HEK293 (cell line): Measurements from ENCODE around the gene CACNA1S.
A peak's percentile ranks its signal among the peaks of the same experiment; 100 is the strongest.

Experiments used
- CTCF ChIA-PET: fragments of 350-600 bp; formaldehyde crosslinking; extraction: SDS; loops from one replicate; lab custom pipeline; 2021; ENCODE audit warnings: antibody characterized with exemption; lab: Yijun Ruan, JAX
- POLR2A ChIA-PET: fragments of 300-600 bp; formaldehyde crosslinking; extraction: SDS; loops from one replicate; lab custom pipeline; 2020; ENCODE audit warnings: antibody characterized with exemption, inconsistent platforms; lab: Yijun Ruan, JAX
- H3K27ac ChIP-seq: fragments of 200-500 bp; sonication (Bioruptor generic); 2 replicates; pipeline ENCODE4 v1.5.1; 2014; ENCODE audit warnings: low read depth, low read length, control low read depth, inconsistent platforms; ENCODE audit errors: extremely low read depth
- H3K36me3 ChIP-seq, 2 experiments: fragments of 200-500 bp in 1 of 2; sonication (Bioruptor generic) in 1 of 2; 1 replicate in 1 of 2; 2 replicates in 1 of 2; pipeline ENCODE4 v1.5.1; 2014 to 2017; ENCODE audit warnings: inconsistent platforms in 2 of 2, low read length in 2 of 2; ENCODE audit not compliant: control insufficient read depth in 2 of 2, insufficient read depth in 1 of 2
- H3K4me1 ChIP-seq: fragments of 200-500 bp; sonication (Bioruptor generic); 2 replicates; pipeline ENCODE4 v1.5.1; 2014; ENCODE audit warnings: mild to moderate bottlenecking, low read length, inconsistent platforms; ENCODE audit not compliant: control insufficient read depth, insufficient read depth
- H3K4me3 ChIP-seq: 2 replicates; pipeline ENCODE4 v1.5.1; 2011; ENCODE audit warnings: low read depth, mild to moderate bottlenecking, control low read depth, low read length, moderate library complexity
- H3K9me3 ChIP-seq: fragments of 200-500 bp; sonication (Bioruptor generic); 2 replicates; pipeline ENCODE4 v1.5.1; 2014; ENCODE audit warnings: low read depth, low read length, inconsistent platforms; ENCODE audit not compliant: control insufficient read depth, insufficient read depth
- AEBP2 ChIP-seq: fragments of 450-650 bp; formaldehyde crosslinking; IDR thresholded peaks from 2 replicates; pipeline ENCODE4 v1.5.1; 2016; ENCODE audit warnings: missing biosample characterization, missing genetic modification characterization, borderline replicate concordance
- GLI4 ChIP-seq: fragments of 450-650 bp; formaldehyde crosslinking; IDR thresholded peaks from 2 replicates; pipeline ENCODE4 v1.5.1; 2016; ENCODE audit warnings: missing biosample characterization, missing genetic modification characterization
- KLF1 ChIP-seq: fragments of 450-650 bp; formaldehyde crosslinking; IDR thresholded peaks from 2 replicates; pipeline ENCODE4 v1.5.1; 2016; ENCODE audit warnings: missing biosample characterization, missing genetic modification characterization
- KLF17 ChIP-seq: fragments of 450-650 bp; formaldehyde crosslinking; IDR thresholded peaks from 2 replicates; pipeline ENCODE4 v1.5.1; 2016; ENCODE audit warnings: missing biosample characterization, missing genetic modification characterization
- PBX3 ChIP-seq: sonication (generic); formaldehyde crosslinking; IDR thresholded peaks from 2 replicates; pipeline ENCODE4 v1.8.1; 2022; ENCODE audit warnings: mild to moderate bottlenecking, moderate library complexity, missing genetic modification reagents
- RBAK ChIP-seq: fragments of 450-650 bp; formaldehyde crosslinking; IDR thresholded peaks from 2 replicates; pipeline ENCODE4 v1.5.1; 2016; ENCODE audit warnings: missing biosample characterization, missing genetic modification characterization
- SETDB1 ChIP-seq: IDR thresholded peaks from one replicate; pipeline ENCODE4 v1.6.1; 2017; ENCODE audit warnings: mild to moderate bottlenecking, low read length, moderate library complexity, mixed read lengths; ENCODE audit not compliant: insufficient read length
- WT1 ChIP-seq: fragments of 450-650 bp; formaldehyde crosslinking; IDR thresholded peaks from 2 replicates; pipeline ENCODE4 v1.5.1; 2016; ENCODE audit warnings: missing biosample characterization, missing genetic modification characterization
- ZIC2 ChIP-seq: fragments of 450-650 bp; formaldehyde crosslinking; IDR thresholded peaks from 2 replicates; pipeline ENCODE4 v1.5.1; 2016; ENCODE audit warnings: missing biosample characterization, missing genetic modification characterization
- ZNF155 ChIP-seq: fragments of 450-650 bp; formaldehyde crosslinking; IDR thresholded peaks from 2 replicates; pipeline ENCODE4 v1.5.1; 2016; ENCODE audit warnings: missing biosample characterization, missing genetic modification characterization
- ZNF223 ChIP-seq: fragments of 450-650 bp; formaldehyde crosslinking; IDR thresholded peaks from 2 replicates; pipeline ENCODE4 v1.5.1; 2016; ENCODE audit warnings: missing biosample characterization, missing genetic modification characterization
- ZNF549 ChIP-seq: fragments of 450-650 bp; IDR thresholded peaks from 2 replicates; pipeline ENCODE4 v1.5.1; 2018; ENCODE audit warnings: missing biosample characterization, missing genetic modification characterization, mild to moderate bottlenecking, inconsistent platforms, moderate library complexity
- ZNF610 ChIP-seq: fragments of 450-650 bp; formaldehyde crosslinking; IDR thresholded peaks from 2 replicates; pipeline ENCODE4 v1.5.1; 2016; ENCODE audit warnings: missing biosample characterization, missing genetic modification characterization, borderline replicate concordance
- ZNF677 ChIP-seq: fragments of 450-650 bp; IDR thresholded peaks from 2 replicates; pipeline ENCODE4 v1.5.0; 2018; ENCODE audit warnings: missing biosample characterization, mild to moderate bottlenecking, missing genetic modification characterization, moderate library complexity
- ZNF747 ChIP-seq: fragments of 450-650 bp; formaldehyde crosslinking; IDR thresholded peaks from 2 replicates; pipeline ENCODE4 v1.5.1; 2016; ENCODE audit warnings: missing biosample characterization, missing genetic modification characterization
- ZNF791 ChIP-seq: fragments of 450-650 bp; formaldehyde crosslinking; IDR thresholded peaks from 2 replicates; pipeline ENCODE4 v1.5.1; 2016; ENCODE audit warnings: missing biosample characterization, missing genetic modification characterization
- ZSCAN23 ChIP-seq: fragments of 450-650 bp; formaldehyde crosslinking; IDR thresholded peaks from 2 replicates; pipeline ENCODE4 v1.5.1; 2016; ENCODE audit warnings: missing biosample characterization, missing genetic modification characterization

Gene CACNA1S

GRCh38 chr1:201139306-201139705 is 27.1 kb upstream of the CACNA1S start:
- TF ChIP-seq ZNF223 (tag by site-specific recombination) (no peak), ZIC2 (tag by site-specific recombination) (peak; percentile 64)
- Histone ChIP-seq H3K4me3 (no peak overlapping the region), H3K9me3 (no peaks in the 10 kb centered on the region), H3K27ac (no peak overlapping the region), H3K36me3 (peaks cover 0 to 100% of the 10 kb centered on the region in 2 experiments; a peak in 2 of 3 replicates), H3K4me1 (no peaks in the 10 kb centered on the region)
- POLR2A ChIA-PET: no interaction called here
- CTCF ChIA-PET: interaction anchor here (0.7 to 2.7 kb wide), 4 partner anchors 10 to 167 kb away, joined by 3 to 11 read pairs (median 5); no protein-coding TSS in a partner anchor

GRCh38 chr1:201138311-201138840 is 26.1 kb upstream of the CACNA1S start:
- H3K27ac ChIP-seq: no peak overlapping the region
- ChIA-PET CTCF (interaction anchor here (0.8 to 2.7 kb wide), 3 partner anchors 19 to 167 kb away, joined by 3 to 11 read pairs (median 4); no protein-coding TSS in a partner anchor), POLR2A (interaction anchor here (1.2 kb wide), 1 partner anchor 12 kb away, joined by 3 read pairs; no protein-coding TSS in a partner anchor)
- TF ChIP-seq WT1 (tag by site-specific recombination) (no peak), RBAK (tag by site-specific recombination) (no peak), ZSCAN23 (tag by site-specific recombination) (no peak), ZNF610 (tag by site-specific recombination) (no peak), AEBP2 (tag by site-specific recombination) (no peak), ZNF747 (no peak)
- TF ChIP-seq, all 188 proteins: peak for 0
- no peaks in the 10 kb centered on the region for H3K4me1 ChIP-seq
- peaks cover 0 to 94% of the 10 kb centered on the region in 2 experiments; a peak in 2 of 3 replicates for H3K36me3 ChIP-seq
- no peak overlapping the region for H3K4me3 ChIP-seq
- H3K9me3 ChIP-seq: no peaks in the 10 kb centered on the region

GRCh38 chr1:201137579-201138310 is 25.5 kb upstream of the CACNA1S start:
- TF ChIP-seq ZNF677 (tag by site-specific recombination): no peak
- 0 out of 2 replicates have a peak, but pooled peaks have one; percentile 17 for TF ChIP-seq KLF17 (tag by site-specific recombination)
- no peak for TF ChIP-seq SETDB1
- peak; percentile 50; the same call in 1 of the 2 replicates for TF ChIP-seq KLF1 (tag by site-specific recombination)
- TF ChIP-seq, all 188 proteins: peak for 2
- peaks cover 0 to 87% of the 10 kb centered on the region in 2 experiments; a peak in 1 of 3 replicates for H3K36me3 ChIP-seq
- POLR2A ChIA-PET: interaction anchor here (1.2 kb wide), 2 partner anchors 12 to 14 kb away, joined by 3 read pairs; no protein-coding TSS in a partner anchor

GRCh38 chr1:201137024-201137392 is 24.8 kb upstream of the CACNA1S start:
- CTCF ChIA-PET: interaction anchor here (2.7 kb wide), 1 partner anchor 18 kb away, joined by 11 read pairs; no protein-coding TSS in a partner anchor
- H3K4me1 ChIP-seq: no peaks in the 10 kb centered on the region
- H3K4me3 ChIP-seq: no peak overlapping the region
- H3K27ac ChIP-seq: no peak overlapping the region
- TF ChIP-seq ZNF155 (no peak), ZNF791 (tag by site-specific recombination) (no peak), ZNF549 (tag by site-specific recombination) (no peak), GLI4 (tag by site-specific recombination) (no peak), PBX3 (CRISPR knock-in tag) (no peak)
- no peaks in the 10 kb centered on the region for H3K9me3 ChIP-seq
- POLR2A ChIA-PET: interaction anchor here (1.2 kb wide), 1 partner anchor 15 kb away, joined by 3 read pairs; no protein-coding TSS in a partner anchor
- peaks cover 0 to 80% of the 10 kb centered on the region in 2 experiments; a peak in 1 of 3 replicates for H3K36me3 ChIP-seq

More at GRCh38 chr1:201137579-201138310, 25.5 kb upstream of the CACNA1S start:
- Histone ChIP-seq H3K4me1 (no peaks in the 10 kb centered on the region), H3K4me3 (no peak overlapping the region), H3K9me3 (no peaks in the 10 kb centered on the region), H3K27ac (no peak overlapping the region)
- CTCF ChIA-PET: interaction anchor here (0.7 to 2.7 kb wide), 3 partner anchors 18 to 167 kb away, joined by 3 to 11 read pairs (median 4); no protein-coding TSS in a partner anchor
